HG02588 (cell line): Measurements from ENCODE around the gene CHST3.
"Not testable (repeated sequence)": the region's sequence is repeated elsewhere in the genome, so short reads cannot be mapped to it uniquely, and the experiment has no call there.

Experiments used
- ATAC-seq: cut with Tn5 transposase; IDR thresholded peaks from one replicate; pipeline ENCODE4 v1.9.1; 2021; ENCODE audit warnings: mild to moderate bottlenecking, moderate library complexity; ENCODE audit not compliant: unreplicated experiment

CHST3 gene

GRCh38 chr10:71972746-71973695 is 8.8 kb downstream of the CHST3 start:
- no peak for ATAC-seq

- peak; percentile 18 for ATAC-seq
Measured at GRCh38 chr10:71973777-71974488, 9.7 kb downstream of the CHST3 start.

GRCh38 chr10:71974489-71975021 is 10.4 kb downstream of the CHST3 start:
- ATAC-seq = peak; percentile 70

GRCh38 chr10:71975087-71975870 is 11.1 kb downstream of the CHST3 start:
- ATAC-seq = no peak

- ATAC-seq = no peak
Measured at GRCh38 chr10:71975871-71976725, 11.9 kb downstream of the CHST3 start.

GRCh38 chr10:71977614-71977903 is 13.4 kb downstream of the CHST3 start:
- not testable (repeated sequence) for ATAC-seq

- no peak for ATAC-seq
Measured at GRCh38 chr10:71978476-71978875, 14.3 kb downstream of the CHST3 start.

GRCh38 chr10:71978988-71979691 is 14.9 kb downstream of the CHST3 start:
- ATAC-seq = no peak

- ATAC-seq = no peak
Measured at GRCh38 chr10:71979692-71980062, 15.5 kb downstream of the CHST3 start.

- no peak for ATAC-seq
Measured at GRCh38 chr10:71980181-71981014, 16.2 kb downstream of the CHST3 start.

GRCh38 chr10:71981015-71981875 is 17.1 kb downstream of the CHST3 start:
- ATAC-seq = no peak

GRCh38 chr10:71981876-71982230 is 17.7 kb downstream of the CHST3 start:
- no peak for ATAC-seq

- ATAC-seq = no peak
Measured at GRCh38 chr10:71982269-71983178, 18.3 kb downstream of the CHST3 start.

- ATAC-seq = no peak
Measured at GRCh38 chr10:71984126-71984808, 20.1 kb downstream of the CHST3 start.

GRCh38 chr10:71984809-71985388 is 20.7 kb downstream of the CHST3 start:
- no peak for ATAC-seq
